Ureter (tissue), 1 donor: ENCODE measurements around the gene HOXC12. TPM values are rescaled to one million over a fixed set of nuclear protein-coding genes. Genes with fewer than 3 reads are reported as not detected.

Experiments used
- DNase-seq: peaks from one replicate; pipeline ENCODE4 v3.0.0-alpha.2; 2020; ENCODE audit warnings: low spot score
- total RNA-seq: library from RNA; stranded (reverse); gene quantifications from one replicate; pipeline ENCODE4 v1.2.4, GENCODE V29; 2023
- donor health status: DM: yes; HTN: yes; CAD: no.

Gene HOXC12
- total RNA-seq, 1 donor from 2014 or later: not detected

GRCh38 chr12:53940443-53941014 lies 14.2 kb upstream of the HOXC12 start:
- DNase-seq: no peak

- no peak for DNase-seq
Measured at GRCh38 chr12:53941187-53941586, 13.5 kb upstream of the HOXC12 start.

- no peak for DNase-seq
Measured at GRCh38 chr12:53941750-53942149, 13.0 kb upstream of the HOXC12 start.

- DNase-seq: no peak
Measured at GRCh38 chr12:53942467-53942997, 12.2 kb upstream of the HOXC12 start.

GRCh38 chr12:53944209-53944608 lies 10.5 kb upstream of the HOXC12 start:
- no peak for DNase-seq

- no peak for DNase-seq
Measured at GRCh38 chr12:53944907-53945847, 9.5 kb upstream of the HOXC12 start.

- no peak for DNase-seq
Measured at GRCh38 chr12:53947743-53948142, 7.0 kb upstream of the HOXC12 start.

GRCh38 chr12:53948650-53949593 lies 5.8 kb upstream of the HOXC12 start:
- DNase-seq: no peak

- DNase-seq: no peak
Measured at GRCh38 chr12:53949631-53950436, 4.9 kb upstream of the HOXC12 start.

- no peak for DNase-seq
Measured at GRCh38 chr12:53950437-53950773, 4.3 kb upstream of the HOXC12 start.

GRCh38 chr12:53950789-53951576 lies 3.7 kb upstream of the HOXC12 start:
- no peak for DNase-seq

GRCh38 chr12:53951577-53952334 lies 2.9 kb upstream of the HOXC12 start:
- DNase-seq: no peak

- no peak for DNase-seq
Measured at GRCh38 chr12:53952335-53952694, 2.4 kb upstream of the HOXC12 start.

GRCh38 chr12:53952871-53953734 lies 1.6 kb upstream of the HOXC12 start:
- DNase-seq: no peak

- no peak for DNase-seq
Measured at GRCh38 chr12:53953831-53954693, 641 bp upstream of the HOXC12 start.

GRCh38 chr12:53955036-53955775 lies 503 bp downstream of the HOXC12 start:
- DNase-seq: no peak

GRCh38 chr12:53955776-53956250 lies 1.1 kb downstream of the HOXC12 start:
- DNase-seq: no peak
